HK-2 (cell line): Measurements from ENCODE around the gene LNX1.

Experiments used
- DNase-seq: peaks from one replicate; pipeline ENCODE4 v3.0.0-alpha.2; 2018; ENCODE audit not compliant: unreplicated experiment

Gene LNX1

DNA sequence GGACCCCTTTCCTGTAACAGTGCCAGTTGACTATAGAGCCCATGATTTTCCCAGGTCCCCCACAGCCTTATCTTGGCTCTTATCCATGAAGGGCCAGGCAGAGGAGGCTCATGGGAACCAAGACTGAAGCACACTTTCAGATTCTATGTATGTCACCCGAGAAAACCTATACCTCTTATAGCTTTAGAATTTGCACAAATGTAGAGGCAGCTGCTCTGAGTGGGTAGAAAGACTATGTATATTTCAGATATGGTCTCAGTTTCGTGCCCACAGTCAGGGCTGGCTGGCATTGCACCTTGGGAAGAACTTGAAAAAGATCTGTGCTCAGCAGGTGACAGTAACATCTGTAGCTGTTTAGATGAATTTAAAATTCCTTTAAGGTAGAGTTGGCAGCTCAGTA lies 8.3 kb upstream of the LNX1 start:
- no peak for DNase-seq

DNA sequence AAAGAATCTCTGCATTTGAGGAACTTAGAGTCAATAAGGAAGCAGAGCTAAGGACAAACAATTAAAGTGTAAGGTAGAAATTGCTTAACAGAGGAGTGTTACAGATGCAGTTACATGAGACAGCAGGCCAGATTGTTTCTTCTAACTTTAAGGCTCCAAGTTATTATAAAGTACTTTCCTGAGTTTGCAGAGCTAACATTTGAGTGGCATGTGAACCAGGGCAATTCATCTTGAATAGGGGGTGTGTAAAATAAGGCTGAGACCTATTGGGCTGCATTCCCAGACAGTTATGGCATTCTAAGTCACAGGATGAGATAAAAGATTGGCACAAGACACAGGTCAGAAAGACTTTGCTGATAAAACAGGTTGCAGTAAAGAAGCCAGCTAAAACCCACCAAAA lies 7.6 kb upstream of the LNX1 start:
- no peak for DNase-seq

DNA sequence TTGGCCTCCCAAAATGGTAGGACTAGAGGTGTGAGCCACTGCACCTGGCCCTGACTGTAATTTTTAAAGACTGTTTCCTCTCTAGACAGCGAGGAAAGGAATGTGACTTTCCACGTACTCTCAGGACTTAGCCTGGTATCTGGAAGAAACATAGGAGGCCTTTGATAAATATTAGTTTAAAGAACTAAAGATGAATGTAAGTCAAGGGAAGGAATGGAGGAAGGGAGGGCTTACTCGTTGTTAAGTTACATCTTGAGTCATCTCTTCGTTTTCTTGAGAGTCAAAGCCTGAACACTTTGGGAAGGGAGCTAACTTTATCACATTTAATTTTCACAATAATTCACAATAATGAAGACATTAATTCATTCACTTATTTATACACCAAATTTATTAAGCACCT lies 7.2 kb upstream of the LNX1 start:
- DNase-seq: no peak

DNA sequence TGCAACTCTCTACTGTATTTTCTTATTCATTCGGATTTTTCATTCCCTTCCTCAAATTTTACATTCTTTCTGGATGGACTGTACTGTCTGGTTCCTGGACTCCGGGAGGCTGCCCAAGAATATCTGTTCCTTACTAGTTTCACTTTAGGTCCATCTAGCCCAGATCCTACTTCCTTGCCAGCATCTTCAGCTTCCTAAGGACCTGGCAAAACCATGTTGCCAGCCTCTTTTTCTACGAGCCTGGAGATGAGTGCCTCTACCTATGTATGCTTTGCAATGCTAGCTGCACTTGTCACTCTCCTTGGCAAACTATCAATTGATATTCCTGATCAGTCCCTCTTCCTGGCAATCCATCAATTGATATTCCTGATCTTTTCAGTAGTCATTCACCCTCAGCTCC lies 5.6 kb upstream of the LNX1 start:
- DNase-seq: no peak

DNA sequence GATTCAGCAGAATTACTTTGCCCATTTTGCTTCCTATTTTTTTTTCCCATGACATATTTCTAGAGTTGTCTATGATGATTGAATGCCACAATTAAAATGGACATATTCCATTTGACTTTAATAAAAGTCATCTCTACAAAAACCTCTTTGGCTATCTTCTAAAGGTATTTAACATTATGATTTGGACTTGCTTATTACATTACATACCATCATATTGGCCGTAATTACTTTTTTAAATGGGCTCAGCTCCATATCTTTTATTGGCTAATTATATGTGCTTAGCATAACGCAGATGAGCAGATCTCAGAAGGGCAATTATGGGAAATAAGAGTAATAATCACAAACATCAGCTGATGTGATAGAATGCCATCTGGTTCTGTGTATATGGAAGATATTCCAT lies 4.5 kb upstream of the LNX1 start:
- no peak for DNase-seq

DNA sequence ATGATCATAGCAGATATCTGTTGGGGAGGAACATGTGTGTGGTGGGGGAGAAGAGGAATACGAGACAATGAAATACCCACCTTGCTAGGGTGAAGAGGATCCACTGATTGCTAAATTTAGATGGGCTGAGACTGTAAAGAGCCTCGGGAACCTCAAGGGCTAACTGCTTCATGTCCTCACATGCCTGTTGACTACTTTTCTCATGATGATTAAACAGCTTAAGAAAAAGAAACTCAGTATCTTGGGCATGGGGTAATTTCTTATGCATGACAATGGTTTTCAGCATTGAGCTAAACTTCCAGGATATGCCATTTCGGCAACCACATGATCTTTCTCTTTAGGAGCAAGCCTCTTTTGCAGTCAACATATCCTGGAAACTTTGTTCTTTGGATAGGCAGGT lies 3.9 kb upstream of the LNX1 start:
- DNase-seq: no peak

DNA sequence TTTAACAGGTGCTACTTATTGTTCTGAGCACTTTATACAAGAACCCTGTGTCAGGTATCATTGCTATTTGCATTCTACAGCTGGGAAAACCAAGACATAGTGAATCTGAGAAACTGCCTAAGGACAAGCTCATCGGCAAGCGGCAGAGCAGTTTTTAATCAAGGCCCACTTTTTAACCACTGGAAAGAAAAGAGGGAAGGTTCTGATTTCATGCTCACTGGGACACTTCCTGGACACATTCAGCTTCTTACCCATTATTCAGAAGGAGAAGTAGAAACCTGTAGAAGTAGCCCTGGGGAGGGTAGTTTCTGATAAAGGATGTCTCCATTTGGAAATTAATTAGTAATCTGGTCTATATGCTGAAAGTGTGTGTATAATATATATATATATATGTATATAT lies 2.5 kb upstream of the LNX1 start:
- DNase-seq: no peak

DNA sequence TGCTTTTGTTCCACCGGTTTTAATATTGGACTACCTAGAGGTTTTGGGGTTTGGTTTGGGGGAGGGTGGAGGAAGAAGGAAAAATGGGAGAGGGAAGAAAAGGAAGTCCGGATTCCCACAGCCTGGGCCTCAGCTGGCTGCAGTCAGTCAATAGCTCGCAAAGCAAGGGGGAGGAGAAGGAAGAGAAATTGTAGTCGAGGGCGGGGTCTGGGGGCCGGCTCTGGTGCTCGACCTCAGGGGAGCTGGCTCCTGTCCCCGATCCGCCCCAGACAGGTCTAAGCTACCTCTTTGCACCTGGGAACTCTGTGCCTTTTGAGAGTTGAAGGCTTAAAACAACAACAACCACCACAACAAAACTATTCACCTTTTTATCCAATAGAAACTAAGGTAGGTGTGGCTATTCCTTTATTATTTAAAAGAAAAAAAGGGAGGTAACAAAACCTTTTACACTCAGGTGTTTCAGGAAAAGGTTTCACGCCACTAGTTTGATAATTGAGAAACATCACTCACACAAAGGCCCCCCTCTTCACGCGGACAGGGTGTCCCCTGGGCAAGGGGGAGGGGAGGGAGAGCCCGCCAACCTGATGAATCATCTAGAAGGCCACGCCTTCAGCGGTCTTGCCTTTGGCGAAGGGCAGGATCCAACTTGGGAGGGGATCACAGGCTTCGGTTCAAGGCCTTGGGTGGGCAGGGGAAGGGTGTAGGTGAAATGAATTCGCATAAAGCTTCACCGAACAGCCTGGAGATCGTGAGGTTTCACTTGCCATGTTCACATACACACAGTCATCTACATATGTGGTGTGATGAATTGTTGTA lies 1.6 kb upstream of the LNX1 start:
- peak; percentile 38 for DNase-seq

DNA sequence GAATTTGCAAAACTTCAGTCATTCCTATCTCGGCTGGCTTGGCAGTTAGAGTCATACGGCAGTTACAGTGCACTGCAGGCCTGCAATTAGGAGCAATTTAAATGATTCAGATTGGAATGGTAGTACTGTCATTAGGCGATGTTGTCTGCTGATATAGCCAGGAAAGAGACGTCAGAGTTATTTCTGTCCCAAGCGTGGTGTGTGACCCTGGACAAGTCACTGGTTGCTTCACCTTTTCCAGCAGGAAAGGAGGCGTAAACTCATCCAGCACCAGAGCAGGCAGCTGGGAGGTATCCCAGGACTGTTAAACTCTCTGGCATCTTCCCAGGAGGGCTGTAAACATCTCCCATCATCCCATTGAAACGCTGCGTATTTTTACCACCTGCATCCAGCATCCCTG lies 836 bp upstream of the LNX1 start:
- no peak for DNase-seq

DNA sequence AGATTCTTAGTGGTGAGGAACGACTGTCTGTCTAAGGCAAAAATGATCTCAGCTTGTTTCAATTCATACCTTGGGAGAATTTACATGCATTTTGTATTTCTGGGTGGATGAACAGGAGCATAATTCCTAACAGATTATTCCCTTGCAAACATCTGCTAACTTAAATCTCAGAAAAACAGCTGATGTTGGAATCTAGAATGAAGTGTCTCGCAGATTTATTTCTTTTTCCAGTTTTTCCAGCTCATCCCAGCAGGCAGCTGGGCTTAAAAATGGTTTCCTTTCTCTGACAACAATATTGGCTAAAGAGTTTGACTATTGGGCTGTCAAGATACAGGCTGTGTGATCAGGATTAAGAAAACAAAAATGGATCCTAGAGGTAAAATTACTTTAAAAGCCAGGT lies 1.1 kb downstream of the LNX1 start:
- no peak for DNase-seq

DNA sequence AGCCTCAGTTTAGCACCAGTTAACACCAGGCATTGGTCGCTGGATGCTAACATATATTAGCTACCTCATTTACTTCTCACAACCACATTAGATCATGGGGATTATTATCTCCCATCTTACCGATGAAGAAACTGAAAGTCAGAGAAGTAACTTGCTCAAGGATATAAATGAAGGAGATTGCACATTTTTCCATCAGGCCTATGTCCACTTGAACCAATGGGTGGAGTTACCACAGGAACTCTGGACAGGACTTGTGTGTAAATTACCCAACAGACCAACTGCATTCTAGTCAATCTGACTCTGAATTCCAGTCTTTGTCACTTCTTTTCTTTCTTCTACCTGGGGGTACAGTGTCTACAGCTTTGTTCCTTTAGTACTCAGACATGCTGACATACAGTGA lies 1.8 kb downstream of the LNX1 start:
- DNase-seq: no peak

DNA sequence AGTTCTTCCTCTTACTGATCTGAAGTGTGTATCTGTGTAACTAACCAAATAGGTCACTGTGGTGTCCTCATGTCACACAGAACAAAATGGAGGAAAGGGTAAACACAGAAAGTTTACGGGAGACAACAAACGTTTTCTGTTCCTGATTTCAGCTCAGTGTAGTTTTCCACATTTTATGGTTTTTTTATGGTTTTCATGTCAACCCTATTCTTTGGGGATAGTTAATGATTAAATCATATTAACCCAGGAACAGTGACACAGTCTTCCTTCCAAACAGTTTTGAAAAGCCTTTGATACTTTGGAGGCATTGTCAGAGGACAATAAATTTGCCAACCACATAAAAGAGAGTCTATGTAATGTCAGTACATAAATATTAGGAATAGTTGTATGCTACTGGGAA lies 4.2 kb downstream of the LNX1 start:
- DNase-seq: no peak

DNA sequence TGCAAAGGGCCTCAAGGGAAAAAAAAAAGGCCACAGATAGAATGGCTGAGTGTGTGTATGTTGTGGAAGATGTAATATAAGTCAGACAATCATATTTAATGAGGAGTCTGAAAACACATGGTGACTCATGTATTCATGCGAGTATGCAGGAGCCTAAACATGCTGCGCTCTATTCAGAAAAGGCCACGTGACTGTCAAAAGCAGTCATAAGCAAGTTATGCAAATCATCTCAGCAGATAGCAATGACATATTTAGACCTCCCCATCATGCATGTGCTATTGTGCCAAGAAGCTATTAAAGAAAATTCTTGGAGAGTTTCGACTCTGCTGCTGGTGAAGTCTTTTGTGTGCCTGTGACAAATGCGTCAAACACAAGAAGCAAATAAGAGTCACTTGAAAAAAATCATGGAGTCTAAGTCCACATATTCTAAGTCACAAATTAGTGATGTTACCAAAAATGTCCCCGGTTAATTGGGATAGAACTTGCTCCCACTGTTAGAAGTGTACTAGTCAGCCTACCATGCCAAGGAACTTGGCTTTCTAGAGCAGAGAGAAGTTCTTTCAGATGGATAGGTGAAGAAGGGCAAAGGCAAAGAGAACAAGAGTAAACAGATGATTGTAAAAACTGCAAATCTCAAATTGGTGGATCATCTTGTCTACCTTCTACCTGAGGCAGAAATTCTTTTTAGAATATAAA lies 5.0 kb downstream of the LNX1 start:
- no peak for DNase-seq

DNA sequence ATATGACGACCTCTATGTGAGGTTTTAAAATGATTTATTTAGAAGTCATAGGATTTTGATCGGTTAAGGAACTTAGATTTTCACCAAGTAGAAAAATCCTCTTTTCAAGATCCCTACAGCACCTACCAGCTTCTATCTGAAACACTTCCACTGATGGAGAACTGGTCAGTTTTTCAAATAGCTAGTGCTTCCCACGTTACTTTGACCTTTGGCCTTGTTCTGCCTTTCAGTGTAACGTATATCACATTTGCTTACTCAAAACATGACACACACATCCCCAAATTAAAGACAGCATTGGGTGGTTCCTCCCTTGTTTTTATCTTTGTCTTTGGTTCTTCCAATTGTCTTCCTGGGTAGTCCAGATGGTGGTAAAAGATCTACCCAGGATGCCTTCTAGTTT lies 6.6 kb downstream of the LNX1 start:
- DNase-seq: no peak

DNA sequence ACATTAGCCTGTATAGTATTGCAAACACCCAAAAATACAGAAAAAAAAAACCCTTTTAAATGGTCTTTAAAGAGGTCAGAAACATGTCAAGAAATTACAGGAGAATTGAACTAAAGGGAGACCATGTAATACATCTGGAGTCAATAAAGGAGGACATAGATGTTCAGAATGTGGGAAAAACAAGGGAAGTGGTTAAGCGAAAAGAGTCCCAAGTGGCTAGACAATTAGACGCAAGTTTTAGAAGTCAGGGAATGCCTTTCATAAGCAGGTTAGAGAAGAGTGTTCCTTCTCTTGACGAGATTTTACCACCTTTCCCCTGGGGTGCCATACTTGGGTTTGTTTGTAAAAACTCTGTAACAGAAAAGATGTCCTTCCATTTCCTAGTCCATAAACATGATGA lies 7.8 kb downstream of the LNX1 start:
- no peak for DNase-seq

DNA sequence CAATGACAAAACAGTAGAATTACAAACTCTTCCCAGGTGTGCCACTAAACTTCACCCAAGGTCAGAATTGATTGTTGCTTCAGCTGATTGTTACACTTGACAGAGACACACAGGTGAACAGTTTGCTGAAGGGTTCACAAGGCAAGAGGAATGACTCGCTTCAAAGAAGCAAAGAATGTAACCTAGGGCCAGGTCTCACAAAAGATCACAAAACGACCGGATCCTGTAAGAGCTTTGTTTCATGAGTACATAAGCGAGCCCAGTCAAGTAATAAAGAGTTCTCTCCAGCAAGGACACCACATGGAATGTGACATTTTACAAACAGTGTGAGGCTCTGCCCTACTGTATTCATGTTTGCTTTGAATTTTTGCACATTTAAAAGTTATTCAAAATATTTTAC lies 9.1 kb downstream of the LNX1 start:
- no peak for DNase-seq

DNA sequence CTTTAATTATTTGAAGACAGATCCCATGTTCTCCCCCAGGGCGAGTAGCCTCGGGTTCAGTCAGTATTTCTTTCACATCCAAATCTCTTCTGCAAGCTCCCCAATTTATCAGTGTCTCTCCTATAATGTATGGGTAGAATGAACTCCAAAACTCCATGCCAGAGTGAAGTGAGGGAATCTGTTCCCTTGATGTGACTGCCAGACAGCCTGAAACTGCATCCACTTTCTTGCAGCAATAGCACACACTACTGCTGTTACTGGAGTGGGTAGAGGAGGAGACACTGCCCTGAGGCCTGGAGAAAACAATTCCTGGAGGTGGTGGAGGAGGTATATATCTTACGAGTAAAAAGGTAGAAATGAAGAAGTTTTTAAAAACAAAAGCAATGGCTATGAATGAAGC lies 11.0 kb downstream of the LNX1 start:
- no peak for DNase-seq

DNA sequence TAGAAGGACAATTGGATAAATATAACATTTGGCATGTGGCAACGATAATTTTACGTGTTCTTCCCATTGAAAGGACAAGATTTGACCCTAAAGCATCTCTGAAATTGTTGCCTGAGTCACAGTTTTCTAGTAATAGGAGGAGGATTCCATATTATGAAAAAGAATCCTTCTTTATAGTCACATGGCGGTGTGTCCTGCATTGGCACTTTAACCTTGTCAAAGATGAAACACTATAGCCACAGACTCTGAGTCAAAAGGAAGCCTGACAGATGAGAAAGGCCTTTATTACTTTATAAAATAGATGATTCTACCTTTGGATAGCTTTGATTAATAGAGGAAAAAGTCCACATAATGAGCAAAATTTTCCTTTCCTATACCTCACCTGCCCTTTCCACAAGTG lies 11.5 kb downstream of the LNX1 start:
- DNase-seq: no peak

DNA sequence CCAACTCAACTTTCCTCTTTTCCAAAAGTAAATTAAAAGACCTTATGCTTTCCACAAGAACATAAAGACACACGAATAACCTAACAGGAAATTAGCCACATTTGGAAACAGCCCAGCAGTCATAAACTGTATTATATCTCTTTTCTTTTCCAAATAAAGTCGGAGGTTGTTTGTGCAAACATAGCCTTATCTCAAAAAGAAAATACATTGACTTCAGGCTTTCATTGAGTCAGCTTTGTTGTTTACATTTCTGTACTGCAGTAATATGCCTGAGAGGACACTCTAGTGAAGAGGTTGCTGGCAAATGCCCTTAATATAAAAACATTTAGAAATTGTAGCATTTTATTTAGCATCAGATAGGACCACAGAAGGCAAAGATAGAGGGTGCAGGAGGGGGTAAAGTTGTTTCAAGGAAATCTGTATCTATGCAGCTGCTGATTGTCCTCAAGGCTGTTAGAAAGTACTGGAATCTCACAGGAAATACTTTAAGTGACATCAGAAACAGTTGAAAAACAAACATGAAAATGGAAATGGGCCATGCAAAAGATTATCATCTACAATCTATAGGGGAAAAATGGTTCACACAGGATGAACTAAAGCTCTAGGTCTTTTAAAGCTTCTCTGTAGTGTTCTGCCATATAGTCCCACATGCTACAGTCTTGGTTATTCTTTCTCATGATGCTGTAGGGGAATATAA lies 14.5 kb downstream of the LNX1 start:
- DNase-seq: no peak

DNA sequence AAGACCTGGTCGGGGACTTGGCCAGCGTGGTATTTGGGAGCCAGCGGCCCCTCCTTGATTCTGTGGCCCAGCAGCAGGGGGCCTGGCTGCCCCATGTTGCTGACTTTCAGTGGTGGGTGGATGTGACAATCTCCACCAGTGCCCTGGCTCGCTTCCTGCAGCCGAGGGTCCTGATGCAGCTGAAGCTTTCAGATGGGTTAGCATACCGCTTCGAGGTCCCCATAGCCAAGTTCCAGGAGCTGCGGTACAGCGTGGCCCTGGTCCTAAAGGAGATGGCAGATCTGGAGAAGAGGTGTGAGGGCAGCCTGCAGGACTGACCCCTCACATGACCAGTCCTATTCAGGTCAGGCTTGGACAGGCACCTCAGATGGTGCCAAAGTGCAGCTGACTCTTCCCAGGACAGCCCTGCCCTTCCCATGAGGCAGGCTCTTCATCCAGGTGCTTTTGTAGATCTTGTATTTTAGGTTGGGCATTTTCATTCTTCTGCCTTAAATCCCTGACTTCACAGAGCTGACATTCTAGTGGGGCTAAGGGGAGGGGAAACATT lies 15.1 kb downstream of the LNX1 start:
- DNase-seq: no peak

DNA sequence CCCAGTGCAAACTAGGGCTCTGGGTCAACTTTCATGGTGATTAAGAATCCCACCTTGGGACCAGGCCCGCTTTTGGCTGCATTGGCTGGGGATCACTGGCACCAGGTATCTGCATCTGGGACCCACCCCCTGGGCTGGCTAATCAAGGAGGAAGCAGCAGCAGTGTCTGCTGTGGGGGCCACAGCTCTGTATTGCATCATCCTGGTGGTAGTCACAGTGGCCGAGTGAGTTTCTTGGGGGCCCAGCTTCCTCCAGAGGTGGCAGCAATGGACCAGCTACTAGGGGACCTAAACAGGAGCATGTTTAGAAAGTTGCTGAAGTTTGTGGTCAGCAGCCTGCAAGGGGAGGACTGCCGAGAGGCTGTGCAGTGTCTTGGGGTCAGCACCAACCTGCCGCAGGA lies 15.7 kb downstream of the LNX1 start:
- DNase-seq: no peak

DNA sequence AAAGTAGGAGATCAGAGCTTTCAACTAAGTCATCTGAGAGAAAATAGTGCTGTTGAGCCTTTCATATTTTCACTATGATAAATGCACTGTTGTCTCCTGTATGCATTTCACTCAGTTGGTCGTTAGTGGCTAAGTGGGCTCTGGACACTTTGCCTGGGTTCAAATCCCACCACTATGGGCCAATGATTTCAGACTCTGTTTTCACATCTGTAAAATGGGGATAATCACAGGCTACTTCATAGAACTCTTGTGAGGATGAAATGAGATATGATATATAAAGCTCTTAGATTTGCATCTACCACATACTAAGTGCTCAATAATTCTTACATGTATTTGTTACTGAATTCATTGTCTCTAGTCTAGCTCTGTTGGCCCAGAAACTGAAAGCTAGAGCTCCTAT lies 16.8 kb downstream of the LNX1 start:
- no peak for DNase-seq

DNA sequence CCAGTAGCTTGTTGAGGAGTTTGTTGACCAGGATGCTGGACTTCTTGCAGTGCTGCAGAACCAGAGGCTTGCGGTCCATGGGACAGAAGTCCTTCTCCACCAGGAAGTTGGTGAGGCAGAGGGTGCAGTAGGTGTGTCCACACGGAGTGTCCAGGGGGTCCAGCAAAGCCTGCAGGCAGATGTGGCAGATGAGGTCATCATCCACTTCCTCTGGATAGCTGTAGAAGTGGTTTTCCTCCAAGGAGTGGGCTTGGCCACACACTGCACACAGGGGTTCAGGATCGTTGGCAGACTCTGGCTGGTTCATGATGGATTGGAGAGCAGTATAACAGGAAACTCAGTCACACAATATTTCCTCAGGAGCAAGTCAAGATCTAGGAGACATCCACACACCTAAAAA lies 17.6 kb downstream of the LNX1 start:
- no peak for DNase-seq
